Islet of Langerhans (tissue), 1 donor: ENCODE measurements around the gene SUSD4.

ENCODE experiments used
- FAIRE-seq: peaks from one replicate; lab custom pipeline; 2011; peaks lifted over from hg19 to GRCh38; lab: Jason Lieb, UNC

SUSD4 gene

GRCh38 chr1:223358826-223359225 is 5.2 kb downstream of the SUSD4 start:
- no peak for FAIRE-seq

GRCh38 chr1:223355699-223356098 is 8.3 kb downstream of the SUSD4 start:
- FAIRE-seq: no peak

- no peak for FAIRE-seq
Measured at GRCh38 chr1:223353939-223354338, 10.0 kb downstream of the SUSD4 start.

- no peak for FAIRE-seq
Measured at GRCh38 chr1:223352944-223353343, 11.0 kb downstream of the SUSD4 start.

GRCh38 chr1:223350361-223350908 is 13.5 kb downstream of the SUSD4 start:
- no peak for FAIRE-seq

- FAIRE-seq: no peak
Measured at GRCh38 chr1:223349241-223349640, 14.7 kb downstream of the SUSD4 start.

- FAIRE-seq: no peak
Measured at GRCh38 chr1:223348439-223348838, 15.5 kb downstream of the SUSD4 start.

GRCh38 chr1:223347583-223347982 is 16.4 kb downstream of the SUSD4 start:
- no peak for FAIRE-seq

- FAIRE-seq: no peak
Measured at GRCh38 chr1:223346311-223346710, 17.7 kb downstream of the SUSD4 start.

GRCh38 chr1:223345720-223346119 is 18.3 kb downstream of the SUSD4 start:
- no peak for FAIRE-seq

- no peak for FAIRE-seq
Measured at GRCh38 chr1:223344491-223344890, 19.5 kb downstream of the SUSD4 start.

- no peak for FAIRE-seq
Measured at GRCh38 chr1:223343692-223344091, 20.3 kb downstream of the SUSD4 start.

GRCh38 chr1:223341121-223341520 is 22.9 kb downstream of the SUSD4 start:
- FAIRE-seq: peak; percentile 91

GRCh38 chr1:223340637-223341036 is 23.3 kb downstream of the SUSD4 start:
- FAIRE-seq: no peak

- no peak for FAIRE-seq
Measured at GRCh38 chr1:223339861-223340260, 24.1 kb downstream of the SUSD4 start.

GRCh38 chr1:223338811-223339746 is 24.9 kb downstream of the SUSD4 start:
- FAIRE-seq: no peak

- no peak for FAIRE-seq
Measured at GRCh38 chr1:223337174-223337869, 26.7 kb downstream of the SUSD4 start.

- no peak for FAIRE-seq
Measured at GRCh38 chr1:223334156-223334555, 29.8 kb downstream of the SUSD4 start.

- no peak for FAIRE-seq
Measured at GRCh38 chr1:223332997-223333396, 31.0 kb downstream of the SUSD4 start.

- no peak for FAIRE-seq
Measured at GRCh38 chr1:223331929-223332328, 32.0 kb downstream of the SUSD4 start.

- FAIRE-seq: no peak
Measured at GRCh38 chr1:223331301-223331700, 32.7 kb downstream of the SUSD4 start.

- no peak for FAIRE-seq
Measured at GRCh38 chr1:223330466-223330865, 33.5 kb downstream of the SUSD4 start.
